ENCODE data around the gene E2F3.

DNA sequence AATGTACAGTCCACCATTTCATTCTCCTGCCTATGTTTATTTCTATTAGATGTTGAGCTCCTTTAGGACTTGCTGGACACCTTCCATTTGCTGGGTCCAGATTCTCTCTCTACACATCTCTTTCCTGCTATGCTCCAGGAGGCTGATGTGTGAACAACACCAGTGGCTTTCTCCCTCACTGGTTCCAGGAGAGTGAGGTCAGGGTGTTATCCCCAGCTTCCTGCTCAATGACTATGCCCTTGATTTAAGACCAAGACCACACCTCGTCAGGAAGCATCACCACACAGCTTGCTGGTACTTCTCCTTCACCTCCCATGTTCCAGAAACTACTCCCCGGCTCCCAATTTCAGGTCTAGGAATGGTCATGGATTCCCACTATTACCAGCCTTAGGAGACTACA, 31.3 kb upstream of the E2F3 start:
- TF ChIP-seq CTCF (IDR thresholded peaks at IDR 0.05): no peak
- TF ChIP-seq POLR2A (IDR thresholded peaks at IDR 0.05): no peak

Measured in uterus (tissue), 2 donors.